Stimulated activated naive CD8-positive, alpha-beta T cell treated with anti-CD3 and anti-CD28 coated beads, Interleukin-15, amount 100 ng/mL, for 72 hours (primary cell): ENCODE results near the gene PSMD13.
"Not testable (repeated sequence)": the region's sequence is repeated elsewhere in the genome, so short reads cannot be mapped to it uniquely, and the experiment has no call there.

Experiments used
- ATAC-seq: fragments of 150-1000 bp; cut with Tn5 transposase; 2 replicates; pipeline ENCODE4 v1.10.0; 2021; ENCODE audit warnings: mild to moderate bottlenecking, moderate library complexity
- DNase-seq, 2 donors: peaks; one replicate each; pipeline ENCODE4 v3.0.0; 2021 to 2022
- H3K27ac Mint-ChIP-seq, 2 donors: one replicate each; pipeline ENCODE4 v1.8.0; 2022; ENCODE audit warnings: mild to moderate bottlenecking in 2 of 2, mixed read lengths in 2 of 2, moderate library complexity in 2 of 2
- H3K27me3 Mint-ChIP-seq: one replicate; pipeline ENCODE4 v1.8.0; 2022; ENCODE audit warnings: mixed read lengths
- H3K4me1 Mint-ChIP-seq: one replicate; pipeline ENCODE4 v1.8.0; 2022; ENCODE audit warnings: mild to moderate bottlenecking, mixed read lengths
- H3K4me3 Mint-ChIP-seq, 2 donors: one replicate each; pipeline ENCODE4 v1.8.0; 2022; ENCODE audit warnings: mild to moderate bottlenecking in 2 of 2, mixed read lengths in 2 of 2, moderate library complexity in 1 of 2
- H3K9me3 Mint-ChIP-seq, 2 donors: one replicate each; pipeline ENCODE4 v1.8.0; 2022; ENCODE audit warnings: mixed read lengths in 2 of 2

Gene PSMD13

GRCh38 chr11:250274-250673 is 13.5 kb downstream of the PSMD13 start:
- Mint-ChIP-seq H3K4me1 (peaks cover 19% of the 10 kb centered on the region), H3K27me3 (no peaks in the 10 kb centered on the region), H3K9me3 (no peaks in the 10 kb centered on the region), H3K27ac (no peak overlapping the region), H3K4me3 (no peak overlapping the region)
- no peak for ATAC-seq
- DNase-seq, result no peak

- Mint-ChIP-seq H3K27ac (peak overlapping the region in 1 of 2 donors; percentile 62), H3K4me1 (peaks cover 15% of the 10 kb centered on the region), H3K9me3 (no peaks in the 10 kb centered on the region), H3K27me3 (no peaks in the 10 kb centered on the region), H3K4me3 (no peak overlapping the region)
- DNase-seq (peak; percentile 78 to 80), ATAC-seq (peak; percentile 97)
Measured at GRCh38 chr11:250740-251299, 14.0 kb downstream of the PSMD13 start.

- no peak for ATAC-seq
Measured at GRCh38 chr11:251550-251949, 14.8 kb downstream of the PSMD13 start.

GRCh38 chr11:252666-253065 is 15.9 kb downstream of the PSMD13 start:
- no peak for DNase-seq
- H3K4me1 Mint-ChIP-seq, result peaks cover 15% of the 10 kb centered on the region
- no peak overlapping the region for H3K4me3 Mint-ChIP-seq
- ATAC-seq, result no peak
- H3K27me3 Mint-ChIP-seq, result no peaks in the 10 kb centered on the region
- no peaks in the 10 kb centered on the region for H3K9me3 Mint-ChIP-seq
- H3K27ac Mint-ChIP-seq, result no peak overlapping the region

More at GRCh38 chr11:251550-251949, 14.8 kb downstream of the PSMD13 start:
- Mint-ChIP-seq H3K4me1 (peaks cover 15% of the 10 kb centered on the region), H3K4me3 (no peak overlapping the region), H3K9me3 (no peaks in the 10 kb centered on the region), H3K27me3 (no peaks in the 10 kb centered on the region), H3K27ac (no peak overlapping the region)
- DNase-seq, result no peak

GRCh38 chr11:253160-253885 is 16.5 kb downstream of the PSMD13 start:
- Mint-ChIP-seq H3K9me3 (no peaks in the 10 kb centered on the region), H3K27ac (no peak overlapping the region), H3K4me1 (peaks cover 15% of the 10 kb centered on the region), H3K27me3 (no peaks in the 10 kb centered on the region), H3K4me3 (no peak overlapping the region)
- ATAC-seq, result no peak
- DNase-seq, result no peak

- H3K27me3 Mint-ChIP-seq, result no peaks in the 10 kb centered on the region
- no peak overlapping the region for H3K4me3 Mint-ChIP-seq
- H3K27ac Mint-ChIP-seq, result peak overlapping the region in 1 of 2 donors; percentile 29
- H3K4me1 Mint-ChIP-seq, result peaks cover 15% of the 10 kb centered on the region
- no peak for DNase-seq
- no peak for ATAC-seq
- no peaks in the 10 kb centered on the region for H3K9me3 Mint-ChIP-seq
Measured at GRCh38 chr11:253886-254270, 17.1 kb downstream of the PSMD13 start.

GRCh38 chr11:255176-255575 is 18.4 kb downstream of the PSMD13 start:
- ATAC-seq (no peak), DNase-seq (no peak)
- Mint-ChIP-seq H3K27ac (no peak overlapping the region), H3K27me3 (no peaks in the 10 kb centered on the region), H3K9me3 (no peaks in the 10 kb centered on the region), H3K4me1 (peaks cover 8% of the 10 kb centered on the region), H3K4me3 (no peak overlapping the region)

- DNase-seq (no peak), ATAC-seq (no peak)
- Mint-ChIP-seq H3K4me1 (peaks cover 4% of the 10 kb centered on the region), H3K4me3 (no peak overlapping the region), H3K27ac (no peak overlapping the region), H3K9me3 (no peaks in the 10 kb centered on the region), H3K27me3 (no peaks in the 10 kb centered on the region)
Measured at GRCh38 chr11:255816-256215, 19.0 kb downstream of the PSMD13 start.

GRCh38 chr11:256952-257737 is 20.4 kb downstream of the PSMD13 start:
- no peaks in the 10 kb centered on the region for H3K4me1 Mint-ChIP-seq
- H3K27me3 Mint-ChIP-seq, result no peaks in the 10 kb centered on the region
- no peak overlapping the region for H3K27ac Mint-ChIP-seq
- DNase-seq, result no peak
- ATAC-seq, result no peak
- no peaks in the 10 kb centered on the region for H3K9me3 Mint-ChIP-seq
- H3K4me3 Mint-ChIP-seq, result no peak overlapping the region

GRCh38 chr11:257766-258493 is 21.2 kb downstream of the PSMD13 start:
- Mint-ChIP-seq H3K27me3 (no peaks in the 10 kb centered on the region), H3K4me3 (no peak overlapping the region), H3K27ac (no peak overlapping the region), H3K9me3 (no peaks in the 10 kb centered on the region), H3K4me1 (no peaks in the 10 kb centered on the region)
- ATAC-seq, result no peak
- peak in 1 of 2 donors; percentile 22 for DNase-seq

GRCh38 chr11:259413-259812 is 22.6 kb downstream of the PSMD13 start:
- Mint-ChIP-seq H3K27ac (no peak overlapping the region), H3K4me1 (no peaks in the 10 kb centered on the region), H3K9me3 (no peaks in the 10 kb centered on the region), H3K4me3 (no peak overlapping the region), H3K27me3 (no peaks in the 10 kb centered on the region)
- DNase-seq (no peak), ATAC-seq (no peak)

GRCh38 chr11:261624-262023 is 24.8 kb downstream of the PSMD13 start:
- Mint-ChIP-seq H3K4me3 (no peak overlapping the region), H3K4me1 (no peaks in the 10 kb centered on the region), H3K27me3 (no peaks in the 10 kb centered on the region), H3K9me3 (no peaks in the 10 kb centered on the region), H3K27ac (no peak overlapping the region)
- ATAC-seq (no peak), DNase-seq (no peak)

- peak; percentile 58 for ATAC-seq
- H3K27me3 Mint-ChIP-seq, result no peaks in the 10 kb centered on the region
Measured at GRCh38 chr11:266676-267439, 30.1 kb downstream of the PSMD13 start.

GRCh38 chr11:267491-267994 is 30.8 kb downstream of the PSMD13 start:
- Mint-ChIP-seq H3K9me3 (no peaks in the 10 kb centered on the region), H3K4me1 (peaks cover 41% of the 10 kb centered on the region), H3K27me3 (no peaks in the 10 kb centered on the region), H3K27ac (peak overlapping the region; percentile 100), H3K4me3 (peak overlapping the region; percentile 90 to 99)
- ATAC-seq, result peak; percentile 47
- peak; percentile 72 to 76 for DNase-seq

More at GRCh38 chr11:266676-267439, 30.1 kb downstream of the PSMD13 start:
- Mint-ChIP-seq H3K4me3 (peak overlapping the region; percentile 81 to 84), H3K27ac (peak overlapping the region; percentile 93 to 95), H3K9me3 (no peaks in the 10 kb centered on the region), H3K4me1 (peaks cover 41% of the 10 kb centered on the region)
- peak; percentile 49 to 56 for DNase-seq

- Mint-ChIP-seq H3K4me1 (peaks cover 41% of the 10 kb centered on the region), H3K4me3 (peak overlapping the region; percentile 90 to 99), H3K27ac (peak overlapping the region; percentile 100)
- ATAC-seq (peak; percentile 71), DNase-seq (peak; percentile 68 to 82)
- not testable (repeated sequence) for H3K27me3 Mint-ChIP-seq, H3K9me3 Mint-ChIP-seq
Measured at GRCh38 chr11:268716-269145, 32.0 kb downstream of the PSMD13 start.
